NCI-H1694 (cell line): ENCODE measurements around the gene PBX3.

Experiments
- DNase-seq: peaks from one replicate; lab custom pipeline; 2025; lab: John Stamatoyannopoulos, UW

PBX3 gene

GRCh38 chr9:125867751-125868415 lies 120.7 kb downstream of the PBX3 start:
- no peak for DNase-seq

- DNase-seq: no peak
Observed at GRCh38 chr9:125878164-125878631, 131.0 kb downstream of the PBX3 start.

- DNase-seq: no peak
Observed at GRCh38 chr9:125881042-125881441, 133.9 kb downstream of the PBX3 start.

GRCh38 chr9:125883565-125884217 lies 136.5 kb downstream of the PBX3 start:
- DNase-seq: no peak

- no peak for DNase-seq
Observed at GRCh38 chr9:125884218-125884595, 137.0 kb downstream of the PBX3 start.

GRCh38 chr9:125885405-125886034 lies 138.3 kb downstream of the PBX3 start:
- no peak for DNase-seq

GRCh38 chr9:125886365-125886764 lies 139.2 kb downstream of the PBX3 start:
- DNase-seq: no peak

- DNase-seq: peak; percentile 48
Observed at GRCh38 chr9:125887172-125887571, 140.0 kb downstream of the PBX3 start.

- DNase-seq: no peak
Observed at GRCh38 chr9:125888211-125888610, 141.0 kb downstream of the PBX3 start.

- DNase-seq: no peak
Observed at GRCh38 chr9:125889112-125889475, 141.9 kb downstream of the PBX3 start.

- no peak for DNase-seq
Observed at GRCh38 chr9:125889476-125890419, 142.6 kb downstream of the PBX3 start.

- DNase-seq: no peak
Observed at GRCh38 chr9:125890826-125891225, 143.7 kb downstream of the PBX3 start.

- DNase-seq: no peak
Observed at GRCh38 chr9:125893277-125893676, 146.1 kb downstream of the PBX3 start.

- no peak for DNase-seq
Observed at GRCh38 chr9:125894566-125894965, 147.4 kb downstream of the PBX3 start.

GRCh38 chr9:125896404-125896803 lies 149.2 kb downstream of the PBX3 start:
- no peak for DNase-seq

- DNase-seq: no peak
Observed at GRCh38 chr9:125896964-125897363, 149.8 kb downstream of the PBX3 start.

GRCh38 chr9:125897481-125897880 lies 150.3 kb downstream of the PBX3 start:
- DNase-seq: no peak

GRCh38 chr9:125902214-125902613 lies 155.0 kb downstream of the PBX3 start:
- no peak for DNase-seq

- no peak for DNase-seq
Observed at GRCh38 chr9:125902831-125903512, 155.8 kb downstream of the PBX3 start.

GRCh38 chr9:125904155-125904851 lies 157.1 kb downstream of the PBX3 start:
- no peak for DNase-seq

- no peak for DNase-seq
Observed at GRCh38 chr9:125906144-125906543, 159.0 kb downstream of the PBX3 start.
